A549 (cell line): ENCODE results near the gene RLN2.
"Not testable (repeated sequence)": the region's sequence is repeated elsewhere in the genome, so short reads cannot be mapped to it uniquely, and the experiment has no call there.

Experiments used
- CTCF ChIP-seq: fragments of >200 bp; sonication (Bioruptor Twin); formaldehyde crosslinking; IDR thresholded peaks from 3 replicates; pipeline ENCODE4 v1.5.1; 2016
- MAFK ChIP-seq: fragments of 450-650 bp; IDR thresholded peaks from 2 replicates; pipeline ENCODE4 v1.6.1; 2014; ENCODE audit not compliant: partially characterized antibody
- USF2 ChIP-seq: fragments of 450-650 bp; IDR thresholded peaks from 2 replicates; pipeline ENCODE4 v1.6.1; 2014; ENCODE audit warnings: antibody characterized with exemption

- not testable (repeated sequence) for TF ChIP-seq CTCF, MAFK, USF2
These were observed 26.8 kb upstream of the RLN2 start for GRCh38 chr9:5331276-5331675.
